ENCODE results near the gene SPATA20.
A peak's percentile ranks its signal among the peaks of the same experiment; 100 is the strongest.

Gene SPATA20

GRCh38 chr17:50531428-50532025 lies 15.4 kb upstream of the SPATA20 start:
- H3K36me3 ChIP-seq (ENCODE audit: control insufficient read depth, insufficient read depth, low read length) = no peaks in the 10 kb centered on the region
- no peaks in the 10 kb centered on the region for H3K79me2 ChIP-seq (ENCODE audit: control insufficient read depth, insufficient read depth, low read length)
- no CpG with 5 or more reads among the region's 6 CpGs for WGBS (ENCODE audit: extremely low coverage, insufficient coverage, low lambda C conversion rate)
- peak overlapping the region; percentile 46 for H2AK5ac ChIP-seq (ENCODE audit: low read length)
- H4K8ac ChIP-seq (ENCODE audit: low read depth, low read length) = no peak overlapping the region
- no peak for DNase-seq
- H3K4me1 ChIP-seq (ENCODE audit: control insufficient read depth, low read depth, low read length) = peaks cover 4% of the 10 kb centered on the region
- H3K18ac ChIP-seq (ENCODE audit: low read length) = no peak overlapping the region
- H3K4me3 ChIP-seq (ENCODE audit: low read length) = no peak overlapping the region
- no peak overlapping the region for H3K4ac ChIP-seq (ENCODE audit: low read depth, low read length)
- no peak overlapping the region for H4K5ac ChIP-seq (ENCODE audit: low read length)
- H3K79me1 ChIP-seq (ENCODE audit: low read length) = no peaks in the 10 kb centered on the region
- no peak overlapping the region for H3K4me2 ChIP-seq (ENCODE audit: low read length)
- no peak overlapping the region for H2BK15ac ChIP-seq (replicated peaks; ENCODE audit: low read depth)
- no peak overlapping the region for H2BK5ac ChIP-seq (ENCODE audit: low read length)
- H3K27ac ChIP-seq (ENCODE audit: low read depth, low read length) = no peak overlapping the region
- no peak overlapping the region for H3K56ac ChIP-seq (ENCODE audit: low read length)
- H3K9ac ChIP-seq (ENCODE audit: low read length) = no peak overlapping the region
- H3K27me3 ChIP-seq (ENCODE audit: insufficient read depth, low read length, poor library complexity) = no peaks in the 10 kb centered on the region
- peak overlapping the region; percentile 51 for H3K23ac ChIP-seq (ENCODE audit: low read length)
- H2BK120ac ChIP-seq (ENCODE audit: low read depth, low read length) = no peak overlapping the region

- Histone ChIP-seq H3K4me2 (ENCODE audit: low read length) (peak within 1 kb of the TSS; percentile 93), H2BK5ac (ENCODE audit: low read length) (no peak within 1 kb of the TSS), H3K4me3 (ENCODE audit: low read length) (peak within 1 kb of the TSS; percentile 35), H3K79me2 (ENCODE audit: control insufficient read depth, insufficient read depth, low read length) (no peaks in the 10 kb centered on the region), H2AK5ac (ENCODE audit: low read length) (peak within 1 kb of the TSS; percentile 46), H2BK120ac (ENCODE audit: low read depth, low read length) (no peak within 1 kb of the TSS), H3K18ac (ENCODE audit: low read length) (no peak within 1 kb of the TSS), H3K36me3 (ENCODE audit: control insufficient read depth, insufficient read depth, low read length) (no peaks in the 10 kb centered on the region), H4K5ac (ENCODE audit: low read length) (no peak within 1 kb of the TSS), H3K4me1 (ENCODE audit: control insufficient read depth, low read depth, low read length) (peaks cover 4% of the 10 kb centered on the region), H3K9ac (ENCODE audit: low read length) (peak within 1 kb of the TSS; percentile 67), H2BK15ac (replicated peaks; ENCODE audit: low read depth) (no peak within 1 kb of the TSS), H3K27ac (ENCODE audit: low read depth, low read length) (no peak within 1 kb of the TSS), H3K56ac (ENCODE audit: low read length) (peak within 1 kb of the TSS; percentile 84), H3K79me1 (ENCODE audit: low read length) (no peaks in the 10 kb centered on the region), H3K27me3 (ENCODE audit: insufficient read depth, low read length, poor library complexity) (no peaks in the 10 kb centered on the region), H3K4ac (ENCODE audit: low read depth, low read length) (no peak within 1 kb of the TSS), H3K23ac (ENCODE audit: low read length) (no peak within 1 kb of the TSS), H4K8ac (ENCODE audit: low read depth, low read length) (no peak within 1 kb of the TSS)
- DNase-seq = peak; percentile 79
- no CpG with 5 or more reads among the region's 21 CpGs for WGBS (ENCODE audit: extremely low coverage, insufficient coverage, low lambda C conversion rate)
Observed at GRCh38 chr17:50532452-50533024, 14.4 kb upstream of the SPATA20 start, which contains the start of gene EPN3. TSS of gene EPN3 (plus strand) at chr17:50532735. CDS start at chr17:50536557, 3,822 bp downstream.

DNA sequence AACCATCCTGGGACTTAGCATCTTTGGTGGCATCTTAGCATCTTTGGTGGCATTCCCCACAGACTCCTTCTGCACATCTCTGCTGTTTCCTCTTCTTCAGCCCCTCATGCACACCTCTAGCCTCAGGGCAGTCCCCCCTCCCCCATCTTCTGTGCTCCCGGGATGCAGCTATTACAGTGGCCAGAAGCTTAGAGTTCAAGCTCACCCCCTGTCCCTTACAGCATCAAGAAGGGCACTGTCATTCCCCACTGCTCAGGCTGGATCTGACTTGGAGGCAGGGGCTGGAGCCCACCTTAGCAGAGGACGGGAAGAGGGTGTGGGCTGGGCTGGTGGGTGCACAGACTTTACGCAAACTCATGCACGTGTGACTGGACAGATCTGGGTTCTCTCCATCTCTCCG lies 13.8 kb upstream of the SPATA20 start:
- Histone ChIP-seq H2AK5ac (ENCODE audit: low read length) (no peak overlapping the region), H4K8ac (ENCODE audit: low read depth, low read length) (no peak overlapping the region), H3K4me1 (ENCODE audit: control insufficient read depth, low read depth, low read length) (peaks cover 4% of the 10 kb centered on the region), H3K4me3 (ENCODE audit: low read length) (no peak overlapping the region), H2BK120ac (ENCODE audit: low read depth, low read length) (no peak overlapping the region), H2BK15ac (replicated peaks; ENCODE audit: low read depth) (no peak overlapping the region), H3K4me2 (ENCODE audit: low read length) (peak overlapping the region; percentile 93), H3K27me3 (ENCODE audit: insufficient read depth, low read length, poor library complexity) (no peaks in the 10 kb centered on the region), H3K56ac (ENCODE audit: low read length) (peak overlapping the region; percentile 84), H3K18ac (ENCODE audit: low read length) (no peak overlapping the region), H3K36me3 (ENCODE audit: control insufficient read depth, insufficient read depth, low read length) (no peaks in the 10 kb centered on the region), H3K9ac (ENCODE audit: low read length) (peak overlapping the region; percentile 15), H3K79me2 (ENCODE audit: control insufficient read depth, insufficient read depth, low read length) (no peaks in the 10 kb centered on the region), H2BK5ac (ENCODE audit: low read length) (no peak overlapping the region), H3K23ac (ENCODE audit: low read length) (no peak overlapping the region), H3K79me1 (ENCODE audit: low read length) (no peaks in the 10 kb centered on the region), H4K5ac (ENCODE audit: low read length) (no peak overlapping the region), H3K27ac (ENCODE audit: low read depth, low read length) (no peak overlapping the region), H3K4ac (ENCODE audit: low read depth, low read length) (no peak overlapping the region)
- DNase-seq = peak; percentile 52
- no CpG with 5 or more reads among the region's 5 CpGs for WGBS (ENCODE audit: extremely low coverage, insufficient coverage, low lambda C conversion rate)

DNA sequence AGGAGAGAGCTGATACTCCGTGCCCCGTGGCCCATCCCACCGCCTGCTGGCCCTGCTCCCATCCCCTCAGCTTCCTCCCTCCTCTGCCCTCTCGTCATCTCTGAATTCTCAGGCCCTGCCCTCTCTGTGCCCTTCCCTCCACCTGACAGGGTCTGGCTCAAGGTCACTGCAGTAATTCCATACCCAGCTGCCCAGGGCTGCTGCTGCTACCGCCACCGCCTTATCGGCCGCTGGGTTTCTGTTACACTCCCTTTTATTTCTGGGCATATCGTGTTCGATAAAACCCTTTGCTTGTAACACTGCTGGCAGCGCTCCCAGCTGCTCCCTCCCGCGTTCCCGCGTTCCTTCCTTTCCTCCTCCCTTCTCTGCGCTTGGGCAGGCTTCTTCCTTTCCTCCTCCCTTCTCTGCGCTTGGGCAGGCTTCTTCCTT lies 13.2 kb upstream of the SPATA20 start:
- Histone ChIP-seq H3K4me3 (ENCODE audit: low read length) (peak overlapping the region; percentile 7), H4K8ac (ENCODE audit: low read depth, low read length) (no peak overlapping the region), H3K9ac (ENCODE audit: low read length) (peak overlapping the region; percentile 15), H3K56ac (ENCODE audit: low read length) (peak overlapping the region; percentile 56), H3K18ac (ENCODE audit: low read length) (no peak overlapping the region), H3K23ac (ENCODE audit: low read length) (no peak overlapping the region), H2BK15ac (replicated peaks; ENCODE audit: low read depth) (no peak overlapping the region), H2BK120ac (ENCODE audit: low read depth, low read length) (no peak overlapping the region), H3K4me2 (ENCODE audit: low read length) (peak overlapping the region; percentile 86), H3K36me3 (ENCODE audit: control insufficient read depth, insufficient read depth, low read length) (no peaks in the 10 kb centered on the region), H3K4me1 (ENCODE audit: control insufficient read depth, low read depth, low read length) (peaks cover 4% of the 10 kb centered on the region), H4K5ac (ENCODE audit: low read length) (no peak overlapping the region), H2BK5ac (ENCODE audit: low read length) (no peak overlapping the region), H3K79me2 (ENCODE audit: control insufficient read depth, insufficient read depth, low read length) (no peaks in the 10 kb centered on the region), H3K79me1 (ENCODE audit: low read length) (no peaks in the 10 kb centered on the region), H3K27me3 (ENCODE audit: insufficient read depth, low read length, poor library complexity) (no peaks in the 10 kb centered on the region), H3K4ac (ENCODE audit: low read depth, low read length) (no peak overlapping the region), H2AK5ac (ENCODE audit: low read length) (no peak overlapping the region), H3K27ac (ENCODE audit: low read depth, low read length) (no peak overlapping the region)
- no peak for DNase-seq
- no CpG with 5 or more reads among the region's 17 CpGs for WGBS (ENCODE audit: extremely low coverage, insufficient coverage, low lambda C conversion rate)

GRCh38 chr17:50534222-50534978 lies 12.6 kb upstream of the SPATA20 start:
- H4K5ac ChIP-seq (ENCODE audit: low read length) = no peak overlapping the region
- no peaks in the 10 kb centered on the region for H3K36me3 ChIP-seq (ENCODE audit: control insufficient read depth, insufficient read depth, low read length)
- H3K27me3 ChIP-seq (ENCODE audit: insufficient read depth, low read length, poor library complexity) = no peaks in the 10 kb centered on the region
- no peak overlapping the region for H3K4ac ChIP-seq (ENCODE audit: low read depth, low read length)
- no peak overlapping the region for H3K18ac ChIP-seq (ENCODE audit: low read length)
- no peak overlapping the region for H2BK5ac ChIP-seq (ENCODE audit: low read length)
- no peaks in the 10 kb centered on the region for H3K79me2 ChIP-seq (ENCODE audit: control insufficient read depth, insufficient read depth, low read length)
- DNase-seq = peak; percentile 62
- H3K4me3 ChIP-seq (ENCODE audit: low read length) = no peak overlapping the region
- peak overlapping the region; percentile 56 for H3K56ac ChIP-seq (ENCODE audit: low read length)
- H4K8ac ChIP-seq (ENCODE audit: low read depth, low read length) = no peak overlapping the region
- H3K27ac ChIP-seq (ENCODE audit: low read depth, low read length) = no peak overlapping the region
- H3K4me2 ChIP-seq (ENCODE audit: low read length) = peak overlapping the region; percentile 86
- H3K4me1 ChIP-seq (ENCODE audit: control insufficient read depth, low read depth, low read length) = peaks cover 4% of the 10 kb centered on the region
- no peak overlapping the region for H2AK5ac ChIP-seq (ENCODE audit: low read length)
- H3K9ac ChIP-seq (ENCODE audit: low read length) = peak overlapping the region; percentile 17
- no peak overlapping the region for H2BK15ac ChIP-seq (replicated peaks; ENCODE audit: low read depth)
- no CpG with 5 or more reads among the region's 24 CpGs for WGBS (ENCODE audit: extremely low coverage, insufficient coverage, low lambda C conversion rate)
- no peaks in the 10 kb centered on the region for H3K79me1 ChIP-seq (ENCODE audit: low read length)
- H2BK120ac ChIP-seq (ENCODE audit: low read depth, low read length) = no peak overlapping the region
- H3K23ac ChIP-seq (ENCODE audit: low read length) = no peak overlapping the region

Measured in mesendoderm (in vitro differentiated cells).